CD4-positive, alpha-beta T cell treated with Interleukin-6 at 100 ng/mL for 8 hours (primary cell): ENCODE measurements around the gene RGL2.
"Not testable (repeated sequence)": the region's sequence is repeated elsewhere in the genome, so short reads cannot be mapped to it uniquely, and the experiment has no call there.

Experiments used
- DNase-seq: peaks from one replicate; pipeline ENCODE4 v3.0.0-alpha.2; 2020; ENCODE audit warnings: mixed read lengths, low spot score

Gene RGL2

GRCh38 chr6:33273924-33274902 lies 24.5 kb downstream of the RGL2 start:
- DNase-seq: no peak

- no peak for DNase-seq
Observed at GRCh38 chr6:33273129-33273923, 25.4 kb downstream of the RGL2 start.

GRCh38 chr6:33272275-33273128 lies 26.2 kb downstream of the RGL2 start:
- DNase-seq: no peak

- DNase-seq: peak; percentile 96
Observed at GRCh38 chr6:33271468-33272274, 27.1 kb downstream of the RGL2 start, which contains the start of the genes RPS18 and VPS52. Gene RPS18 (plus strand): TSS chr6:33272075. CDS start chr6:33272120, 45 bp downstream. Gene VPS52 (minus strand): TSS chr6:33271876. CDS start chr6:33271675, 201 bp downstream.

- no peak for DNase-seq
Observed at GRCh38 chr6:33271117-33271467, 27.6 kb downstream of the RGL2 start.

GRCh38 chr6:33264015-33264414 lies 34.7 kb downstream of the RGL2 start:
- no peak for DNase-seq

- DNase-seq: not testable (repeated sequence)
Observed at GRCh38 chr6:33262490-33262889, 36.3 kb downstream of the RGL2 start.

- no peak for DNase-seq
Observed at GRCh38 chr6:33259032-33259431, 39.7 kb downstream of the RGL2 start.

- DNase-seq: no peak
Observed at GRCh38 chr6:33254591-33254990, 44.2 kb downstream of the RGL2 start.

GRCh38 chr6:33252759-33253158 lies 46.0 kb downstream of the RGL2 start:
- DNase-seq: no peak

- no peak for DNase-seq
Observed at GRCh38 chr6:33251395-33252012, 47.2 kb downstream of the RGL2 start.

GRCh38 chr6:33250731-33251130 lies 48.0 kb downstream of the RGL2 start:
- no peak for DNase-seq

GRCh38 chr6:33249732-33250630 lies 48.8 kb downstream of the RGL2 start:
- DNase-seq: no peak

GRCh38 chr6:33248932-33249731 lies 49.6 kb downstream of the RGL2 start:
- peak; percentile 97 for DNase-seq

GRCh38 chr6:33248643-33248931 lies 50.2 kb downstream of the RGL2 start:
- DNase-seq: no peak

- peak; percentile 89 for DNase-seq
Observed at GRCh38 chr6:33247977-33248642, 50.6 kb downstream of the RGL2 start.

- DNase-seq: no peak
Observed at GRCh38 chr6:33243476-33243875, 55.3 kb downstream of the RGL2 start.

- DNase-seq: no peak
Observed at GRCh38 chr6:33241968-33242367, 56.8 kb downstream of the RGL2 start.
